ENCODE measurements around the gene SOX12.

SOX12 gene

DNA sequence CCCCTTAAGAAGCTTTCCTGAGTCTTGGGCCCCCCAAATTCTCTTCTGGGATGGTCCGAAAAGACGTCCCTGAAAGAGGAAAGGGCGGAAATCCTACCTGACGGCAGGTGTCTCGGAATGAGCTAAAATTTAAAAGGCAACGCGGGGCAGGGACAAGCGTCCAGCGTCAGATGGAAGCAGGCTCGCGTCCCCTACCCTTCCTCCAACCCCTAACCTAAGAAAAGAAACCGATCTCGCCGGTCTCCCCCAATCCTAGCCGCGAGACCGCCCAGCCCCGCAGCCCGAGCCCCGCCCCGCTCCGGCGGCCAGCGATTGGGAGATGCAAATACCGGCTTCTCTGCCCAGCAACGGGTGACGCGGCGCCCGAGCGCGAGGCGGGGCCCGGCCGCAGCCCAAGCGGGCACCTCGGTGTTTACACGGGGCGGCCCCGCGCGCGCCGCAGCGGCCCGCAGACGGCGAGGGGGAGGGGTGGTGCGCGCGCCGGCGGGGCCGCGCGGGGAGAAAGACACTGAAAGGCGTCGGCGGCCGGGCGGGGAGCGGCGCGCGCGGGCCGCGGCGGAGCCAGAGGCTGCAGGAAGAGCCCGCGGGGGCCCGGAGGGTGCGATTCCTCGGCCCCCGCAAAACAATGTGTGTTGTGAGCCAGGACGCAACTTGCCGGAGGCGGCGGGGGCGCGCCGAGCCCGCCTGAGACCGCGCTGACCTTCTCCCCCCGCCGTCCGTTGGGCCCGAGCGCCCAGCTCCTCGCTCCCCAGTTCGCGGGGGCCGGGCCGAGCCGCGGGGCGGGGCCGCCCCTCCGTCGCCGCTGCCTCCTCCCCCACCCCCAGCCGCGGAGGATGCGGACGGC lies at the start of gene SOX12:
Gene SOX12 (plus strand): TSS at position 508 of the 844 bp plus-strand sequence. CDS start 373 bp downstream, outside the sequence.
- Mint-ChIP-seq H3K4me3 (peak within 1 kb of the TSS; percentile 91 to 95), H3K27ac (peak within 1 kb of the TSS; percentile 76 to 85), H3K4me1 (peaks cover 41% of the 10 kb centered on the region), H3K27me3 (no peaks in the 10 kb centered on the region), H3K9me3 (no peaks in the 10 kb centered on the region)
- DNase-seq (peak; percentile 94 to 97), ATAC-seq (peak; percentile 81)

DNA sequence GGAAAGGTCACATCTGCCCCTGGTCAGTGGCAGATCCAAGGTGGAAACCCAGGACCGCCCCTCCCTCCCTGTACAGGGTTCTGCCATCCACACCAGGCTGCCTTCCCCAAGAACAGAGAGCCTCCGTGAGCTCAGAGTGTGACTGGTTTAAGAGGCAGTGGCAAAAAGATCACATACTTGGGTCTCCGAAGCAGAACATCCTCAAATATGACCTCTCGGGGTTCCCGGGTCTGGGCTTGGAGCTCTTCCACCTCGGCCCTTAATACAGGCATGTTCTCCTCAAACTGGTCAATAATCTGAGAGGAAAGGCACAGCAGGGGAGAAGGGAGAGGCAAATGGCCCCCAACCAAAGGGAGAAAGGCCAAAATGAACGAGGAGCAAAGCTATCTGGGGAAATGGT lies 49.6 kb upstream of the SOX12 start:
- DNase-seq = no peak
- Mint-ChIP-seq H3K9me3 (no peaks in the 10 kb centered on the region), H3K4me3 (no peak overlapping the region), H3K27ac (no peak overlapping the region), H3K4me1 (no peaks in the 10 kb centered on the region), H3K27me3 (no peaks in the 10 kb centered on the region)
- ATAC-seq = no peak

DNA sequence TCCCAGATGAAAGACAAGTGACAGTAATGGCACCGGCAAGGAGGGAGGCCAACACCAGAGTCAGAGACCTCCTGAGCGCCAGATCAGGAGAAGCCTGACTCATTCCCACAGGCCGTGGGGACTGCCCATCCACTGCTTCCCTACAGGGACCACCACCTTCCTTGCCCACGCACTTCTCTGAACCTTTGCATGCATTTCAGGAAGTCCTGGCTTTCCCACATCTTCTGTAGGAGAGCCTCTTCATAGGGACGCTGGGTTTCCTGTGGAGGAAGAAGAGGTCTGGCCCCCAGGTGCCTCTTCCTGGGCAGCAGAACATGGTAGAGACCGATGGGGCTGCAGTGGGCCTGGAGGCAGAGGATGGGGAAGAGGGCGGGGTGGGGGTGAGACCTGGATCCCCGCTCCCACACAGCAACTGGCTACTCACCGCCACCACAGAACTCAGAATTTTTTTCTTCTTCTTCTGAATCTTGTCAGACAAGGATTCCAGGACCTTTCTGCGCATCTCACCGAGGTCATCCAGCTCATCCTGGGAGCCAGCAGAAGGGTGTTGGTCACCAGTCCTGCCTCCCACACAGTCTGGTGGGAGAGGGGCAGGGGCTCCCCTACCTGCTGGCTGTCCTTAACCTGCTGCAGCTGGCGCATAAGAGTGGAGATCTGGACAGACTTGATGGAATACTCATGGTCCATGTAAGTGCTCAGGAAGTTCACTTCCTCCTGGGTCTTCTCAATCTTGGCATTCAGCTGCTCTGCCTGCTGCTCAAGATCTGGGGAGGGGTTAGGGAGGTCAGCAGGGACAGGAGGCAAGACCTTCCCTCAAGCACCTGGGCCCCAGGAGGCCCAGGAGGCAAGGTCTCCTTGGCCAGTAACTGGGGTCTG lies 48.5 kb upstream of the SOX12 start:
- H3K4me1 Mint-ChIP-seq = no peaks in the 10 kb centered on the region
- no peak overlapping the region for H3K4me3 Mint-ChIP-seq
- DNase-seq (no peak), ATAC-seq (no peak)
- no peaks in the 10 kb centered on the region for H3K27me3 Mint-ChIP-seq
- no peaks in the 10 kb centered on the region for H3K9me3 Mint-ChIP-seq
- peak overlapping the region in 1 of 2 donors; percentile 69 for H3K27ac Mint-ChIP-seq

DNA sequence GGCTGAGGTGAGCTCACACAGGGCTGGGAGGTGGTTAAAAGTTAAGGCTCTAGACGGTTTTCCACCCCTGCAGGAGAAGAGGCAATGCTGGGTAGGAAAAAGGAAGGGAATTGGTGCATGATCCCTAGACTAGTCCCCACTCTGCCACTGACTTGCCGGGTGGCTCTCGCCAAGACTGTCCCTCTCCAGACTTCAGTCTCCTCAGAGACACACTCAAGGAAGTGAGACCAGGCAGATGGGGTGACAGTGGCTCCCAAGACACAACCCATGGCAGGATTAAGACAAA lies 47.9 kb upstream of the SOX12 start:
- ATAC-seq (no peak), DNase-seq (no peak)
- Mint-ChIP-seq H3K4me1 (no peaks in the 10 kb centered on the region), H3K4me3 (no peak overlapping the region), H3K27me3 (no peaks in the 10 kb centered on the region), H3K9me3 (no peaks in the 10 kb centered on the region), H3K27ac (no peak overlapping the region)

DNA sequence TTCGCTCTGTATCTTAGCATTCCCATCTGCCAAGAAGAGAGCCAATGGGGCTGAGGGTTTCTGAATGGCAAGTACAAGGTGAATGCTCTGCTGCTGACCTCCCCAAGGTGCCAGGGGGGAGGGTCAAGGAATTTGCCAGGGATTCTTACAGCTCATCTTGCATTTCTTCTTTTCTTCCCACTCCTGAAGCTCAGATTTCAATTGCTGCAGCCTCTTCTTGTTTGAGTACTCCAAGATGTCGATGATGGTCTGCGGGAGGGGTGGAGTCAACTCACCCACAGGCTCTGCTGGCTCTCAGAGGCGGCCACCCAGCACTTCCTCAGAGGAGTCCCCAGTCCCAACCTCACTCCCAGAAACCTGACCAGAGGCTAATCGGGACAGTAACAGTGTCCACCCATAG lies 47.2 kb upstream of the SOX12 start:
- H3K27ac Mint-ChIP-seq = no peak overlapping the region
- ATAC-seq (no peak), DNase-seq (no peak)
- no peaks in the 10 kb centered on the region for H3K27me3 Mint-ChIP-seq
- no peaks in the 10 kb centered on the region for H3K9me3 Mint-ChIP-seq
- H3K4me3 Mint-ChIP-seq = no peak overlapping the region
- H3K4me1 Mint-ChIP-seq = no peaks in the 10 kb centered on the region

DNA sequence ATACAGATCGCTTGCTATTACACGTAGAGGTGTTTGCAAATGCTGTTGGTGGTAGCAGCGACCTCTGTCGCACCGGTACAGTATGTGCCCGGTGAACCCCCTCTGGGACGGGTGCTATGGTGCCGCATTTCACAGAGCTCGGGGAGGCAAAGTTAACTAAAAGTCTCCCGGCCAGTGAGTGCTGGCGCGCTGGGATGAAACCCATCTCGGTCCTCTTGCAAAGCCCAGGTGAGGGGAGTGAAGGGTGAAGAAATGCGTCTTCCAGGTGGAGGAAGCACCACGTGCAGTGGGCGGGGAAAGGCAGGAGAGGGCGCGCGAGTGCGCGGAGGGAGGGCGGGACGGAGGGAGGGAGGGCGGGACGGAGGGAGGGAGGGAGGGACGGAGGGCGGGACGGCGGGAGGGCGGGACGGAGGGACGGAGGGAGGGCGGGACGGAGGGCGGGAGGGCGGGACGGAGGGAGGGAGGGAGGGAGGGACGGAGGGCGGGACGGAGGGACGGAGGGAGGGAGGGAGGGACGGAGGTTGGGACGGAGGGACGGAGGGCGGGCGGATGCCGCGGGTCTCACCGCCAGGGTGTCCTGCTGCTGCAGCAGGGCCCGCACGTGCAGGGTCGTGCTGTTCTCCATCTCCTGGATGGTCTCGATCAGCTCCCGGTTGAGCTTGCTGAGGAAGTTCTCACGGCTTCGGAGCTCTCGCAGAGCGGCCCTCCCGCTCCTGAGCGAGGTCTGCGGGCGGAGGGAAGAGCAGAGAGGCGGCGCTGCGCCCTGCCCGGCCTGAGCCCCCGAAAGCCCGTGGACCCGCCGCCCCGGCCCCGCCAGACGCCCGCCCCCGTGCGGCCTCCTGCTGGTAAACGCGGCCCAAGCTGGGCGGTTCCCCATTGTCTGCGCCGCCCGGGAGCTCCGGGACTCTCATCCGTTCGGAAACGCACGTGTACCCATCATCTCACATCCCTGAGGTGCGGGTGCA lies 46.5 kb upstream of the SOX12 start:
- H3K27me3 Mint-ChIP-seq = no peaks in the 10 kb centered on the region
- DNase-seq (no peak), ATAC-seq (peak; percentile 66)
- H3K9me3 Mint-ChIP-seq = no peaks in the 10 kb centered on the region
- H3K4me1 Mint-ChIP-seq = no peaks in the 10 kb centered on the region
- no peak overlapping the region for H3K27ac Mint-ChIP-seq
- H3K4me3 Mint-ChIP-seq = no peak overlapping the region

DNA sequence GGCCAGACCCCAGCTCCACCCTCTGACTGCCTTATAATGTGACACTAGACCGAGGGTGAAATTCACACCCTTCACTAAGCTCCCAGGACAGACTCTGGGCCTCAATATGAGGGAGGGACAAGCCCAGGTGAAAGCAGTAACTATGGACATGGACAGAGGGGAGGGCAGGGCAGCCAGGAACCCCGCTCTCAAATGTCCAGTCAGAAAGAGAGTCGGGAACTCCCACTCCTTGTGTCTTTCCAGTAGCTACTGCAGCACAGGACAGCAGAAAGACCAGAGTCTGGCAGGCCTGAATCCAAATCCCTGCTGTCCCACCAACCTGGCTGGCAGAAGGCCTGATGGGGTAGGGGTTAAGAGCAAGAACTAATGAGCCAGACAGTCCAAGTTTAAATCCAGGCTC lies 41.2 kb upstream of the SOX12 start:
- H3K4me3 Mint-ChIP-seq = no peak overlapping the region
- ATAC-seq (no peak), DNase-seq (no peak)
- H3K9me3 Mint-ChIP-seq = peaks cover 0 to 3% of the 10 kb centered on the region in 2 donors
- no peaks in the 10 kb centered on the region for H3K27me3 Mint-ChIP-seq
- H3K27ac Mint-ChIP-seq = no peak overlapping the region
- peaks cover 15% of the 10 kb centered on the region for H3K4me1 Mint-ChIP-seq

DNA sequence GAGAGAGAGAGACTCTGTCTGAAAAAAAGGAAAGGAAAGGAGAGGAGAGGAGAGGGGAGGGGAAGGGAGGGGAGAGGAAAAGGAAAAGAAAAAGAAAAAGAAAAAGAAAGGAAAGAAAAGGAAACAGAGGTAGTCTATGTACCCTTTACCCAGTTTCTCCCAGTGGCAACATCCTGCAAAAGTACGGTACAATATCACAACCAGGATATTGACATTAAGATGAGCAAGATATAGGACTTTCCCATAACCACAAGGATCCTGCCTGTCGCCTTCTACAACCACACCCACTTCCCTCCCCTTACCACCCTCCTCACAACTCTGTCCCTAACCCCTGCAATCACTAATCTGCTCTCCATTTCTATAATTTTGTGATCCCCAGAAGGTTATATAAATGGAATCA lies 38.8 kb upstream of the SOX12 start:
- H3K27ac Mint-ChIP-seq = no peak overlapping the region
- no peaks in the 10 kb centered on the region for H3K27me3 Mint-ChIP-seq
- no peak overlapping the region for H3K4me3 Mint-ChIP-seq
- H3K4me1 Mint-ChIP-seq = peaks cover 25% of the 10 kb centered on the region
- ATAC-seq = no peak
- DNase-seq = no peak
- peaks cover 0 to 4% of the 10 kb centered on the region in 2 donors for H3K9me3 Mint-ChIP-seq

DNA sequence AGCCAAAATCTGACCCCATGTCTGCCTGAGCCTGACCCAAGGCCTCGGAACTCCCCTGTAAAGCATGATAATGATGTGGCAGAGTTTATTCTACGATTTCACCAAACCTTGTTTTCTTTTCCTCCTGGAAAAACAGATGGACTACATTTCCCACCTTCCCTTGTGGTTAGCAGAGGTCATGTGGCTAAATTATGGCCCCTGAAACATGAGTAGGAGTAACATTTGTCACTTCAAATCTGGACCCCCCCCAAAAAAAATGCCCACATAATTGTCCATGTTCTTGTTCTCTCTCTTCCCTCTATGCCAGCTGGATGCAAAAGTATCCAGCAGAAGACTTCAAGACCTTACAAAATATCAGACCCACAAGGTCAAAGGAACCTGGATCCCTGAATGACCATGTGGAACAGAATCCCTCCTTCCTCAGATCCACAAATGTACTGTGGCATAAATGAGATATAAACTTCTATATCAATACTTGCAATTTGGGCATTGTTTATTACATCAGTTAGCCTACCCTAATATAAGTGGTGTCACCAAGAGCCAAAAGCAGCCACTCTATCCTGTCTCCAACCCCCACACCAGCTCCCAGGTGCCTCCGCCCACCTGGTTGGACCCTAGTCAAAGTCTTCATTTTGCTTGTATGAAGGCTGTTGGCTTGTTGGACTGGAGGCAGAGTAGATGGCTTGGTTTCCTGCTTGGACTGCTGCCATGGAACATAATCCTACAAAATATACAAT lies 36.2 kb upstream of the SOX12 start:
- H3K4me1 Mint-ChIP-seq = peaks cover 25% of the 10 kb centered on the region
- no peaks in the 10 kb centered on the region for H3K27me3 Mint-ChIP-seq
- no peak overlapping the region for H3K4me3 Mint-ChIP-seq
- no peak overlapping the region for H3K27ac Mint-ChIP-seq
- peaks cover 0 to 4% of the 10 kb centered on the region in 2 donors for H3K9me3 Mint-ChIP-seq
- DNase-seq = no peak
- ATAC-seq = no peak

DNA sequence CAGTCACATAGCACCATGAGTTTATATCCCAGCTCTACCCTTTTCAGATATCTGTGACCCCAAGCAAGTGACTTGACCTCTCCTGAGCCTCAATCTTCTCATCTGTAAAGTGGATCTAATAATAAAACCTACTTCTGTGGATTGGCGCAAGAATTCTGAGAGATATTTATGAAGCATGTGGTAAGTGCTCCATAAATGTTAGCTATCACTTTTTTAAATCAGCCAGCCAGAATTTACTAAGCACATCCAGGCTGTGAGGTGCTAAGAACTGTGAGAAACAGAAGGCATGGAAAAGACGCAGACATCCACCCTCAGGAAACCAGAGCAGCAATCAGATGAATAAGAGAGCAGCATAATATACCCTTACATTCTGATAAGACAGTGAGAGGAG lies 35.7 kb upstream of the SOX12 start:
- Mint-ChIP-seq H3K27me3 (no peaks in the 10 kb centered on the region), H3K4me1 (peaks cover 25% of the 10 kb centered on the region), H3K4me3 (no peak overlapping the region), H3K9me3 (peaks cover 0 to 4% of the 10 kb centered on the region in 2 donors), H3K27ac (peak overlapping the region in 1 of 2 donors; percentile 90)
- ATAC-seq = no peak
- DNase-seq = no peak

DNA sequence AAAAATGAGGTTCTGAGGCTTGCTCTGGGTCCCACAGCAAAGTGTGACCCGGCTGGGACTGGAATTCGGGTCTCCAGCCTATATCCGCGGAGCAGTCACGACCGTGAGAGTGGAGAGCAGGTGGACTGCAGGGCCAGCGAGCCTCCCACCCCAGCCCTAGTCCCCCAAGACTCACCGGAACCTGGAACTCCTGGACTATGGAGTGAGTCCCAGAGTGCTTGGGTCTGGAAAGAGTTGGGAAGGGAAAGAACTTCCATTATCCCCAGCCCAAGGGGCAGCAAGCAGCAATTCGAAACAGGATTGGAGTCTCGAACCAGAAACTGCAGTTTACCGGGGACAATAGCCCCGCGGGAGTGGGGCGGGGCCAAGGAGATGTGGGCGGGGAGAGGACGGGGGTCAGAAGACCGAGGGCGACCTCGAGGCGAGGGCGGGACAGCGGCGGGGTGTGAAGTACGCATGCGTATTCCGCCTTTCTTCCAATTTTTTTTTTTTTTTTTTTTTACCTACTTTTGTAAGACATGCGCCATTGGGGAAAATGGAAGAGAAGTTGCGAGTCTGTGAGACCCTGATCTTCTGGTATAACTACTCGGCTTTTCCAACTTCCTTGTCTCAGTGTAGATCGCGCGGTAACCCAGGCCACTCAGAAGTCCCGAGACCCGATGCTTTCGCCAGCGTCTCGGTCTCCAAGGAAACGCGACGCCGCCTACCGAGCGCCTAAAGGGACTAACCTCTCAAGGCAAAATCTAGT lies 35.1 kb upstream of the SOX12 start, which contains the start of gene C20orf96:
Gene C20orf96 (minus strand): TSS at position 667 of the 748 bp plus-strand sequence. CDS start 140 bp downstream, at position 527.
- Mint-ChIP-seq H3K9me3 (peaks cover 0 to 4% of the 10 kb centered on the region in 2 donors), H3K27me3 (no peaks in the 10 kb centered on the region), H3K4me3 (no peak within 1 kb of the TSS), H3K4me1 (peaks cover 25% of the 10 kb centered on the region), H3K27ac (peak within 1 kb of the TSS in 1 of 2 donors; percentile 90)
- ATAC-seq = peak; percentile 96
- peak; percentile 84 to 89 for DNase-seq

DNA sequence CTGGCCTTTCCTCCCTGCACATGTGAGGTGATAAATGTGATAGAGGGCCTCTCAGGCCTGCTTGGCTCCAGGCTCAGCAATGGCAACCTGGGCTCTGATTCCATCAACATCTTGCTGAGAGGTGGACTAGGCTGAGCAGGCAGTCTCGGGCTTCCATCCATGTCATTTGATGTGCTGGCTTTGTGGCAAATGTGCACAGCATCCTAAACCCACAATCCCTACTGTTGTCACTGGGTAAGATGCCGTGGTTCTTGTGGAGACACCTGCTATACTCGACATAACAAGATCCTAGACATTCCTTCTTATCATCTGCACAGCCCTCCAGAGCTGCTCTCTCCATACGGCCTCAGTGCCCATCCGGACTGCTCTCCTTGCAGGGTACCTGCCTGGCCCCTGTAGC lies 30.8 kb upstream of the SOX12 start:
- Mint-ChIP-seq H3K4me3 (no peak overlapping the region), H3K9me3 (no peaks in the 10 kb centered on the region), H3K27ac (no peak overlapping the region), H3K27me3 (no peaks in the 10 kb centered on the region), H3K4me1 (peaks cover 27% of the 10 kb centered on the region)
- DNase-seq (no peak), ATAC-seq (no peak)

DNA sequence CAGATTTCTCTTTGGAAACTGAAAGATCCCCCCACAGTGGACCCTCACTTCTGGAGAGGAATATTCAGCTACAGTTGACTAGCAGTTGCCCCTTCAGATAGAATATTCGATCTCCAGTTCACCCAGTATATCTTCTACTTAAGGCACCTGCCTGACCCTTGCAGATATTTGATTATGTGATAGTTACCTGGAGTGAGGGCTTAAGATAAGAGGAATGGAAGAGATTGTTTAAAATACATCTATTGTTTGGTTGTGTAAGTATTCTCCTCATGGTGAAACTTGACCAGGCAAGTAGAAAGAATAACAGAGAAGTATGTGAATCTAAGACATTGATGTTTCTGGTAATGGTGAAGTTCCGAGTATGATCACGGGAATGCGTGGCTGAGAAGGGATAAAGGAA lies 29.5 kb upstream of the SOX12 start:
- DNase-seq (no peak), ATAC-seq (no peak)
- peak overlapping the region in 1 of 2 donors; percentile 73 for H3K27ac Mint-ChIP-seq
- no peaks in the 10 kb centered on the region for H3K9me3 Mint-ChIP-seq
- H3K27me3 Mint-ChIP-seq = no peaks in the 10 kb centered on the region
- peaks cover 32% of the 10 kb centered on the region for H3K4me1 Mint-ChIP-seq
- peak overlapping the region; percentile 92 to 95 for H3K4me3 Mint-ChIP-seq
